Endothelial cell of coronary artery (primary cell): ENCODE results near the gene KRTAP2-2. TPM values are rescaled to one million over a fixed set of nuclear protein-coding genes. Genes with fewer than 3 reads are reported as not detected.

Experiments used
- total RNA-seq: library from RNA; depleted of rRNA; stranded (reverse); fragments of >200 nt; gene quantifications from 2 replicates; pipeline ENCODE4 v1.2.3, GENCODE V29; 2014

The KRTAP2-2 gene, protein sequence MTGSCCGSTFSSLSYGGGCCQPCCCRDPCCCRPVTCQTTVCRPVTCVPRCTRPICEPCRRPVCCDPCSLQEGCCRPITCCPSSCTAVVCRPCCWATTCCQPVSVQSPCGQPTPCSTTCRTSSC
- not detected in 2 replicates for total RNA-seq

GRCh38 chr17:41055130-41055529 is at the start of gene KRTAP2-2:
KRTAP2-2 (minus strand) TSS chr17:41055230; CDS start chr17:41055211, 19 bp downstream.

GRCh38 chr17:41101586-41102259 is 46.7 kb upstream of the KRTAP2-2 start, which contains the start of gene KRTAP4-16:
KRTAP4-16 (minus strand) TSS chr17:41102209; CDS start chr17:41102209, 0 bp downstream.

GRCh38 chr17:41098042-41098441 is 43.0 kb upstream of the KRTAP2-2 start, which contains the start of gene KRTAP4-8:
KRTAP4-8 (minus strand) TSS chr17:41098142; CDS start chr17:41098084, 58 bp downstream.

GRCh38 chr17:41084100-41084856 is 29.2 kb upstream of the KRTAP2-2 start, which contains the start of gene KRTAP4-7:
KRTAP4-7 (plus strand) TSS chr17:41084150; CDS start chr17:41084207, 57 bp downstream.

DNA sequence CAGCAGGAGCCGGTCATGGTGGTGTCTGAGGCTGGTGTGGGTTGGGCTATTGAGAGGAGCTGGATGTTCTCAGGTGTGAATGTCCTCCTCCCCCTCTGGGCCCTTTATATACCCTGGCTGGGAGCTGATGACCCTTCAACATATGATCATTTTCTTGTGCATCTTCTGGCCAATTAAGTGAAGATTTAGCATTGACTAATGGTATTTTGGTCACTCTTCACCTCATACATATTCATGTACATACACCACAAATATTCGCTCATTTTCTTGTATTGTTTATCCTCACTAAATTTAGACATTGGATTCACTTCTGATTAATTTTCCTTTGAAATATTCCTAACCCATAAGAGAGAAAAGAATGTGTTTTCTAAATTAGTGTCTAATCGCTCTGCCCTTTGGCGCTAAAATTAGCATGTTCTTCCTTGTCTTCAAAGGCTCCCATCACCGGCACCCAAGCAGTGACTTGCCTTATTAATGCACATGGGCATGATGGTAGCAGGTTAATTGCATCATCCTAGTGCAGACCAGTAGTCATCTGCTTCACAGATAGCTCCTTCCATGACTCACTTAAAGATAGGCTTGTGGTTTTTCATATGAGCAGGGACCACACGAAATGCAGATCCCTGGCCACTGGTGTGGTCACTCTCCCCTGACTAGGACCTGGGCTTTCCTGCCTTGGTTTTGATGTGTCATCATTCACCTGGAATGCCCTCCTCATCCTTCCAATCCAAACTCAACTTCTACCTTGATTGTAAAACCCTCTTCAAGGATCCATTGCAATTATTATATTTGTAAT is 11.0 kb upstream of the KRTAP2-2 start, which contains the start of gene KRTAP2-4:
KRTAP2-4 (minus strand) TSS at position 51 of the 796 bp plus-strand sequence; CDS start at position 17, 34 bp downstream.

GRCh38 chr17:41060052-41060604 is 5.1 kb upstream of the KRTAP2-2 start, which contains the start of gene KRTAP2-3:
KRTAP2-3 (minus strand) TSS chr17:41060114; CDS start chr17:41060050, 64 bp downstream.

DNA sequence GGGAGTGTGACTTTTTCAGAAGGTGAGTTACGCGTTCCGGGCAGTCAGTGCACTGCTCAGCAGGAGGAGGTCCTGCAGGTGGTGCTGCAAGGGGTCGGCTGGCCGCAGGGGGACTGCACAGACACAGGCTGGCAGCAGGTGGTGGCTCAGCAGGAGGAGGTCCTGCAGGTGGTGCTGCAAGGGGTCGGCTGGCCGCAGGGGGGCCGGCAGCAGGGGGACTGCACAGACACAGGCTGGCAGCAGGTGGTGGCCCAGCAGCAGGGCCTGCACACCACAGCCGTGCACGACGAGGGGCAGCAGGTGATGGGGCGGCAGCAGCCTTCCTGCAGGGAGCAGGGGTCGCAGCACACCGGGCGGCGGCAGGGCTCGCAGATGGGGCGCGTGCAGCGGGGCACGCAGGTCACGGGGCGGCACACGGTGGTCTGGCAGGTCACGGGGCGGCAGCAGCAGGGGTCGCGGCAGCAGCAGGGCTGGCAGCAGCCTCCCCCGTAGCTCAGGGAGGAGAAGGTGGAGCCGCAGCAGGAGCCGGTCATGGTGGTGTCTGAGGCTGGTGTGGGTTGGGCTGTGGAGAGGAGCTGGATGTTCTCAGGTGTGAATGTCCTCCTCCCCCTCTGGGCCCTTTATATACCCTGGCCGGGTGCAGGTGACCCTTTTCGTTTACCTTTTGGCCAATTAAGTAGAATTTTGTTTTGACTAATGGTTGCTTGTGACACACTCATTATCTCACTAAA is 8.1 kb downstream of the KRTAP2-2 start, which contains the start of gene KRTAP2-1:
KRTAP2-1 (minus strand) TSS at position 582 of the 731 bp plus-strand sequence; CDS start at position 533, 49 bp downstream.

GRCh38 chr17:41040783-41041571 is 14.1 kb downstream of the KRTAP2-2 start, which contains the start of gene KRTAP1-1:
KRTAP1-1 (minus strand) TSS chr17:41041450; CDS start chr17:41041397, 53 bp downstream.

GRCh38 chr17:41034346-41034935 is 20.6 kb downstream of the KRTAP2-2 start, which contains the start of gene KRTAP1-3:
KRTAP1-3 (minus strand) TSS chr17:41034874; CDS start chr17:41034821, 53 bp downstream.

DNA sequence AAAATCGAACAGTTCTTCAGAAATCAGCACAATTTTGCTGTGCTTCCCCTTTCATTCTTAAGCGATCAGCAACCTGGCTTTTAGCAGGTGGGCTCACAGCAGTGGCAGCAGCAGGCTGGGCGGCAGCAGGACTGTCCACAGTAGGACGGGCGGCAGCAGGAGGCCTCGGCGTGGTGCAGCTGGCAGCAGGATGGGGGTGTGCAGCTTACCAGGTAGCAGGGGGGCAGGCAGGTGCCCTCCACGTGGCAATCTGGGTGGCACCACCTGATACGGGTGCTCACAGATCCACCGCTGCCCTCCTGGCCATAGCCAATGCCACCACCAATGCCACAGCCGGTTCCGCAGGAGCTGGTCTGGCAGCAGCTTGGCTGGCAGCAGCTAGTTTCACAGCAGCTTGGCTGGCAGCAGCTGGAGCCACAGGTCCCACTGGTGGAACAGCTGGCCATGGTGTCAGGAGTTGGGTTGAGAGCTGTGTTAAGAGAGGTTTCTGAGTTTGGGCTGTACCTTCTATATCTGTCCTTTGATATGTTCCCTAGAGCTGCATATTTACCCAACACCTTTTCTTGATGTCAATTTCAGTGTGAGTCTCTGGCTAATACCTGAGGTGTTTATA is 25.3 kb downstream of the KRTAP2-2 start, which contains the start of gene KRTAP1-4:
KRTAP1-4 (minus strand) TSS at position 563 of the 613 bp plus-strand sequence; CDS start at position 446, 117 bp downstream.

DNA sequence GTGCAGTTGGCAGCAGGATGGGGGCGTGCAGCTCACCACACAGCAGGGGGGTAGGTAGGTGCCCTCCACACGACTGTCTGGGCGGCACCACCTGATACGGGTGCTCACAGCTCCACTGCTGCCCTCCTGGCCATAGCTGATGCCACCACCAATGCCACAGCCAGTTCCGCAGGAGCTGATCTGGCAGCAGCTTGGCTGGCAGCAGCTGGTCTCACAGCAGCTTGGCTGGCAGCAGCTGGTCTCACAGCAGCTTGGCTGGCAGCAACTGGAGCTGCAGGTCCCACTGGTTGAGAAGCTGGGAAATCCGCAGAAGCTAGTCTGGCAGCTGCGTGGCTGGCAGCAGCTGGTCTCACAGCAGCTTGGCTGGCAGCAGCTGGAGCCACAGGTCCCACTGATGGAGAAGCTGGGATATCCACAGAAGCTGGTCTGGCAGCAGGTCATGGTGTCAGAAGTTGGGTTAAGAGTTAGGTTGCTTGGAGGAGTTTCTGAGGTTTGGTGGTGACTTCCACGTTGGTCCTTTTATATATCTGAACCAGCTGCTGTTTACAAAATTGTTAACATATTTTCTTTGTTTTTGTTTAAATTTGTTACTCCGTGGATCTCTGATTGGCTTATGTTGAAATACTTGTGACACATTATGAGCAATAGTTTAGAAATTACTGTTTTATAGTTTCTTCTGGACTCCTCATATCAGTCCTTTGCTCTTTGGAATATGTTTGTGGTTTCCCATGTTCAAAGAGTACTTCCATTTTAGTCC is 28.1 kb downstream of the KRTAP2-2 start, which contains the start of gene KRTAP1-5:
KRTAP1-5 (minus strand) TSS at position 494 of the 757 bp plus-strand sequence; CDS start at position 441, 53 bp downstream.

DNA sequence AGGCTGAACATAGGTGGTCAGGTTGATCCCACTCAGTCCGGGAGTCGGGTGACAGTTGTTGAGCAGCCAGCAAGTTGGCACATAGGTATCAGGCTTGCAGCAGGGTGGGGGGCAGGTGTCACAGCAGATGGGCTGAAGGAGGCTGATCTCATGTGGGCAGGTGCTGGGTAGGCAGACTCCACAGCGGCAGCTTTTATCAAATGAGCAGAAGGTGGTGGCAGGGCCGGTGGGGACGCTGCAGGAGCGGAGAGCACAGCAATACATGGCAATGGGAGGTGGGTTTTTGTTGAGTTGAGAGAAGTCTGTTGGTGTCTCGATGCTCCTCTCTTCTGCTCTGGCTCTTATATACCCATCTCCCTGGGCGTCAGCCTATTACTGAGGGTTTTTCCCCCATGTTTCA is 46.2 kb downstream of the KRTAP2-2 start, which contains the start of gene KRTAP3-1:
KRTAP3-1 (minus strand) TSS at position 318 of the 400 bp plus-strand sequence; CDS start at position 264, 54 bp downstream.

Other genes with a start within 250 kb of the KRTAP2-2 start
- gene KRT10, start 232.6 kb downstream of the KRTAP2-2 start, total RNA-seq = 2.7 and 4.0 TPM in 2 replicates
- gene KRT12, start 188.0 kb downstream of the KRTAP2-2 start, total RNA-seq = not detected in 2 replicates
- gene KRT20, start 170.0 kb downstream of the KRTAP2-2 start, total RNA-seq = not detected in 2 replicates
- gene KRT23, start 117.6 kb downstream of the KRTAP2-2 start, total RNA-seq = not detected in 2 replicates
- not detected in 2 replicates for gene KRT39, start 88.3 kb downstream of the KRTAP2-2 start, total RNA-seq
- gene KRT40, start 70.9 kb downstream of the KRTAP2-2 start, total RNA-seq = not detected in 2 replicates
- not detected in 2 replicates for gene KRTAP3-3, start 61.1 kb downstream of the KRTAP2-2 start, total RNA-seq
- not detected in 2 replicates for gene KRTAP3-2, start 55.3 kb downstream of the KRTAP2-2 start, total RNA-seq
- gene KRTAP3-1, start 46.1 kb downstream of the KRTAP2-2 start, total RNA-seq = not detected in 2 replicates
- gene KRTAP1-5, start 28.0 kb downstream of the KRTAP2-2 start, total RNA-seq = not detected in 2 replicates
- not detected in 2 replicates for gene KRTAP1-4, start 25.0 kb downstream of the KRTAP2-2 start, total RNA-seq
- not detected in 2 replicates for gene KRTAP1-3, start 20.4 kb downstream of the KRTAP2-2 start, total RNA-seq
- gene KRTAP1-1, start 13.8 kb downstream of the KRTAP2-2 start, total RNA-seq = not detected in 2 replicates
- gene KRTAP2-1, start 7.9 kb downstream of the KRTAP2-2 start, total RNA-seq = not detected in 2 replicates
- gene KRTAP2-3, start 4.9 kb upstream of the KRTAP2-2 start, total RNA-seq = not detected in 2 replicates
- not detected in 2 replicates for gene KRTAP2-4, start 10.6 kb upstream of the KRTAP2-2 start, total RNA-seq
- not detected in 2 replicates for gene KRTAP4-7, start 28.9 kb upstream of the KRTAP2-2 start, total RNA-seq
- not detected in 2 replicates for gene KRTAP4-8, start 42.9 kb upstream of the KRTAP2-2 start, total RNA-seq
- gene KRTAP4-16, start 47.0 kb upstream of the KRTAP2-2 start, total RNA-seq = not detected in 2 replicates
- gene KRTAP4-9, start 50.2 kb upstream of the KRTAP2-2 start, total RNA-seq = not detected in 2 replicates
- not detected in 2 replicates for gene KRTAP4-11, start 63.1 kb upstream of the KRTAP2-2 start, total RNA-seq
- gene KRTAP4-12, start 69.0 kb upstream of the KRTAP2-2 start, total RNA-seq = not detected in 2 replicates
- not detected in 2 replicates for gene KRTAP4-6, start 85.3 kb upstream of the KRTAP2-2 start, total RNA-seq
- gene KRTAP4-5, start 94.6 kb upstream of the KRTAP2-2 start, total RNA-seq = not detected in 2 replicates
- gene KRTAP4-4, start 105.5 kb upstream of the KRTAP2-2 start, total RNA-seq = not detected in 2 replicates
- not detected in 2 replicates for gene KRTAP4-3, start 113.0 kb upstream of the KRTAP2-2 start, total RNA-seq
- gene KRTAP4-2, start 123.0 kb upstream of the KRTAP2-2 start, total RNA-seq = not detected in 2 replicates
- not detected in 2 replicates for gene KRTAP4-1, start 129.7 kb upstream of the KRTAP2-2 start, total RNA-seq
- gene KRTAP9-1, start 134.7 kb upstream of the KRTAP2-2 start, total RNA-seq = not detected in 2 replicates
- gene KRTAP9-2, start 171.4 kb upstream of the KRTAP2-2 start, total RNA-seq = not detected in 2 replicates
- not detected in 2 replicates for gene KRTAP9-3, start 177.2 kb upstream of the KRTAP2-2 start, total RNA-seq
- gene KRTAP9-8, start 182.8 kb upstream of the KRTAP2-2 start, total RNA-seq = not detected in 2 replicates
- gene KRTAP9-4, start 194.5 kb upstream of the KRTAP2-2 start, total RNA-seq = not detected in 2 replicates
- gene KRTAP9-9, start 200.2 kb upstream of the KRTAP2-2 start, total RNA-seq = not detected in 2 replicates
- not detected in 2 replicates for gene KRTAP9-6, start 210.1 kb upstream of the KRTAP2-2 start, total RNA-seq
- gene KRTAP9-7, start 220.5 kb upstream of the KRTAP2-2 start, total RNA-seq = not detected in 2 replicates
- not detected in 2 replicates for gene KRTAP29-1, start 247.6 kb upstream of the KRTAP2-2 start, total RNA-seq